CD4-positive, alpha-beta T cell treated with Interleukin-10 for 1 hour (primary cell): ENCODE results near the gene DDI2.
A peak's percentile ranks its signal among the peaks of the same experiment; 100 is the strongest.
"Not testable (repeated sequence)": the region's sequence is repeated elsewhere in the genome, so short reads cannot be mapped to it uniquely, and the experiment has no call there.

ENCODE experiments used
- DNase-seq: peaks from one replicate; pipeline ENCODE4 v3.0.0-alpha.2; 2020

The DDI2 gene

DNA sequence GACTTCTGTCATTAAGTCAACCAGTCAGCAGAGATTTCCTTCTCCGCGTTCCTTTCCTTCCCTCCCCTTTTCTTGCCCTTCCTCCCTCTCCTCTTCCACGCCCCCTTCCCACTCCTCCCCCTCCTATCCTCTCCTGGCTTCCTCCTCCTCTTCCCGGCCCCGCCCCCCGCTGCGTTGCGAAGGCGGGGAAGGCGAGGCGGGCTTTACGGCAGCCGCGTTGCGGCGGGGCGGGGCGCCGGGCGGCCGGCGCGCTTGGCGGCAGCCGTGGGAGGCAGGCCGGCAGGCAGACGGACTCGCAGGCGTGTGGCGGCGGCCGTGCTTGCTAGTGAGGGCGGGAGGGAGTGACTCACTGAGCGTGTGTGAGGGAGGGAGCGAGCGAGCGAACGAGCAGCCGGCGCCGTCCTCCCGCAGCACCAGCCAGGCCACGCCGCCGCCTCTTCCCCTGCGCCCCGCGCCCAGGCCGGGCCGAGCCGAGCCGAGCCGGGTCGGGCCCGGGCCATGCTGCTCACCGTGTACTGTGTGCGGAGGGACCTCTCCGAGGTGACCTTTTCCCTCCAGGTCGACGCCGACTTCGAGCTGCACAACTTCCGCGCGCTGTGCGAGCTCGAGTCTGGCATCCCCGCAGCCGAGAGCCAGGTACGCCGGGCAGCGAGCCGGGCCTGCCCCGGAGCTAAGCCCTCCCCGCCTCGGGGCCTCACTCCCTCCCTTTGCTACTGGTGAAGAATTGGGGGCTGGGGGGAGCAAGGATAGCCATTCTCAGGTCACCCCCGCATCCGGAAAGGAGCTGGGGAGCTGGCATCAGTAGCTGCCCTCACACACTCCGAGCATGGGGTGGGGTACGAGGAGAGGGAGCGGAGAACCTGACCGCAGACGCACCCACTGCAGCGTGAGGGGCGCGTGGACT, at the start of gene DDI2:
TSS of gene DDI2 (plus strand) at position 286 of the 904 bp plus-strand sequence. CDS start at position 499, 213 bp downstream.
- peak; percentile 95 for DNase-seq

DNA sequence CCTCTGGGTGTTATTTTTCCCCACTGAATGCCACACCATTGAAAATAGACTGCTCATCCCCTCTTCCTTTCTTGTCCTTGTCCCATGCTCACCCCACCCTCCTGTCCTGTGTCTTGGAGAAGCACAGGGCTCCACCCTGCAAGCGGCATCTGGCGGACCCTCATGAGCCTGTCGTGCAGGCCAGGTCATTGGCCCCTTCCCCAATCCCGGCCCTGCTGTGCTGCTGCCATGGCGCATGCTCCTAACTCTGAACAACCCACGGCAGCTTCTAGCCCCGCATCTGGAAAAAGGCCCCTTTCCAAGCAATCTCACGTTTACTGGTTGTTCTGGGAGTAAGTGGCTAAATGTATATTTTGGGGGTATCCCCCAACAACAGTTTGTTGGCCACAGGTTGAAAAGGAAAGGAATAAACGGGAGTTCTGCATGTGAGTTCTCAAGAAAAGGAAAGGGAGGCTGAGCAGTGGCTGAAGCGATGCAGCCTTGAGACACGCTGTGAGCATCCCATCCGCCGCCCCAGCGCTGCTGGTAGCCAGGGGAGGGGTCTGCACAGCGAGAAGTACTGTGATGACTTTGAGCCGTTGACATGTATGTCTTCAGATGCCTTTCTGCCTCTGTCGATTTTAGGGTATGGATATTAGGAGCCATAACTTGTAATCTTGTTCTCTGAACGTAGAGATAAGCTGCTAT, 48.7 kb upstream of the DDI2 start:
- DNase-seq = no peak

- no peak for DNase-seq
Measured at GRCh38 chr1:15570861-15571260, 46.4 kb upstream of the DDI2 start.

- DNase-seq = no peak
Measured at GRCh38 chr1:15571266-15571665, 46.0 kb upstream of the DDI2 start.

DNA sequence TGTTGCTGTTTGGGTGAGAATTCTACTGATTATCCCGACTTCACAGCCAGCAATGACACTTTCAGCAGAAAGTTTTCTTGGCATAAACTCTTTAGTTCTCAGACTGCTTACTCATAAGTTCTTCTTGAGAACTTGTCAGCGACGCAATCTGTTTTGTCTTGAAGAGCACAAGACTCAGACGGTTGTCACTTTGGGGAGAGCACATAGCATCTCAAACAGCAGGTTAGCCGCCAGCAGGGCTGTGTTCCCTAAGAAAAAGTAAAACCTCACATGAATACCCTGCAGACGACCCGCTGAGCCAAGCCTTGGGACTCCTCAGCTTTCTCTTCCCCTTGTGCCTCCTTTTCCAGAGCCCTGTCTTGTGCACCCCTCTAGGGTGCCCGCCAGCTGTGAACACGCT, 43.8 kb upstream of the DDI2 start:
- DNase-seq = no peak

DNA sequence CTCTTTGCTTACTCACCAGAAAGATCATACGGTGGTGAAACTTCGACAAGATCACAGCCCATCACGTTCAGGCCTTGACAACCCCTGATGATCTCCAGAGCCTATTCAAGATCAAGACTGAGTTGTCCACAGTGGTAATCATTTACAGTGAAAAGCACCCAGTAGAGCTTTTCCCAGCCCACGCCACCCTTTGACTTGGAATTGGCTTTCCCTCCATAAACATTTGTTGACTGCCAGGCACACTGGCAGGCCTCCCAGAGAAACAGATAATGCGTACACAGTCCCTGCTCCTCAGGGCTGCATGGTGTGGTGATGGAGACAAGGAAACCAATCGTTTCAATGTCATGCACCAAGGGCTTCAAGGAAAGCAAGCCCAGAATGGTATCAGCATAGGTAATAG, 42.5 kb upstream of the DDI2 start:
- DNase-seq = no peak

GRCh38 chr1:15575549-15576150, 41.6 kb upstream of the DDI2 start:
- DNase-seq = no peak

- DNase-seq = no peak
Measured at GRCh38 chr1:15577691-15578090, 39.6 kb upstream of the DDI2 start.

DNA sequence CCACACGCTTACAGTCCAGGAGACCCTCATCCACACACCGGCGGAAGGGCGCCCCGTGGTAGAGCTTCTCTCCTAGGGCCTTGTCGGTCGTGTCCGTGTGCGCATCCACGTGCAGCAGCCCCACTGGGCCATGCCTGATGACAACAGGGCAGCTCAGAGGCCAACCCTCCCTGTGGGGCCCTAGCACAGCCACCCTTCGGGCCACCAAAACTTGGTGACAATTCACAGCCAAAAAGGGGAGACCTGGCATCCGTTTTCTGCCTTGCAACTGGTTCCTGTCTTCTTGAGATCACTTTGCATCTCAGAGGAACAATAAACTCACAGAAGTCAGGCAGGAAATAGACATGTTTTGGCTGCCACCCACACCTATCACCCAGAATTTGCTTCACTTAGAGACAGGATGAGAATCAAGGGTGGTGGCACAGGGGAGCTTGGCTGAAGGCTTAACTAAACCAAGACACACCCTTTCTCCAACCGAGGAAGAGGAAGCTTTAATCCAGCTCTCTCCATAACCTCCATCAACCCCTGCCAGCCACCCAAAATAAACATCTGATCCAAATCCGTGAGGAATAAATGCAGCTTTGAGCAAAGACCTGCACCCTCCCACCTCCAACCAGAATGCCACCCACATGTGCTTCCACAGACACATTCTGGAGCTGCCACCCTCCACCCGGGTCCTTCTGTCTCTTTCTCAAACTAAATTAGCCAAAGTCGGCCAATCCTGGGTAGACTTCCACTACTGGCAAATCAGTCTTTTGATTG, 38.2 kb upstream of the DDI2 start:
- DNase-seq = peak; percentile 43

GRCh38 chr1:15579683-15580047, 37.6 kb upstream of the DDI2 start:
- no peak for DNase-seq

- no peak for DNase-seq
Measured at GRCh38 chr1:15583016-15583706, 34.1 kb upstream of the DDI2 start.

GRCh38 chr1:15584489-15585363, 32.5 kb upstream of the DDI2 start, which contains the start of gene AGMAT:
AGMAT (minus strand) TSS chr1:15585051; CDS start chr1:15584967, 84 bp downstream.
- peak; percentile 55 for DNase-seq

GRCh38 chr1:15592285-15592684, 25.0 kb upstream of the DDI2 start:
- DNase-seq = no peak

- DNase-seq = no peak
Measured at GRCh38 chr1:15595809-15596617, 21.2 kb upstream of the DDI2 start.

DNA sequence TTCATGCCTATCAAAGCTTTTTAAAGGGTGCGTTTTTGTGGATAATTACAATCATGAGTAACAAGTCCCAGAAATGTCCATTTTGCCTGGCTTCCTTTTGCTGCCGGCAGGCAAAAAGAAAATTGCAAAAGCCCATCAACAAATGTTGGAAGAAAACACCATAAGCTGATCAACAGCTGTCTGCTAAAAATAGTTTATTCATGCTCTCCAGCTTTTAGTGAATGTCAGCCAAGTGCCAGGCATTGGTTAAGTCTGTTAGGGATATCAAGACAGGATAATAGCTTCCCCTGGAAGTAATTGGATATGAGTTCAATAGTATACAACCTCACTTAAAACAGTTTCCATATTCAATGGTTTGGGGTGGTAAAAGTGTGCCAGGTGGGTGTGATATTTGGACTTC, 18.8 kb upstream of the DDI2 start:
- no peak for DNase-seq

GRCh38 chr1:15603050-15603965, 13.9 kb upstream of the DDI2 start:
- peak; percentile 93 for DNase-seq

DNA sequence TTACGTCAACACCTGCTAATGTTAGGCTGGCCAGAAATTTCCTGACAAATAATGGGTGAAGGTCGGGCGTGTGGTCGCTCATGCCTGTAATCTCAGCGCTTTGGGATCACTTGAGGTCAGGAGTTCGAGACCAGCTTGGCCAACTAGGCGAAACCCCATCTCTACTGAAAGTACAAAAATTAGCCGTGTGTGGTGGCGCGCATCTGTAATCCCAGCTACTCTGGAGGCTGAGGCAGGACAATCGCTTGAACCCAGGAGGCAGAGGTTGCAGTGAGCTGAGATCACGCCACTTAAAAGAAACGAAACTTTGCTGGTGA, 13.3 kb upstream of the DDI2 start:
- DNase-seq = not testable (repeated sequence)

DNA sequence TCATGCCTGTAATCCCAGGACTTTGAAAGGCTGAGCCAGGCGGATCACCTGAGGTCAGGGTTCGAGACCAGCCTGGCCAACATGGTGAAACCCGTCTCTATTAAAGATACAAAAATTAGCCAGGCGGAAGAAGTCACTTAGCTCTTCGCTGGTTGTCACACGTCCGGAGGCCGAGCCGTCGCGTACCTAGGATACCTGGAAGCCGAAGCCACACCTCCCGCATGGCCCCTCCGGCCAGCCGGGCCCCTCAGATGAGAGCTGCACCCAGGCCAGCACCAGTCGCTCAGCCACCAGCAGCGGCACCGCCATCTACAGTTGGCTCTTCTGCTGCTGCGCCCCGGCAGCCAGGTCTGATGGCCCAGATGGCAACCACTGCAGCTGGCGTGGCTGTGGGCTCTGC, 12.9 kb upstream of the DDI2 start:
- not testable (repeated sequence) for DNase-seq
